ENCODE measurements around the gene ASRGL1. TPM values are rescaled to one million over a fixed set of nuclear protein-coding genes. Genes with fewer than 3 reads are reported as not detected.
"Not testable (repeated sequence)": the region's sequence is repeated elsewhere in the genome, so short reads cannot be mapped to it uniquely, and the experiment has no call there.

ASRGL1 gene
- total and polyA plus RNA-seq, 10 donors = 2.9 to 23.4 (median 5.1) TPM

- intact Hi-C loops (cut with DNase I; ENCODE audit: low total_unique reads) = no loop called here
- WGBS, 5 donors = 24 to 47% (median 43%) methylated on average over 18 of the region's 18 CpGs
- H3K27me3 ChIP-seq (replicated peaks in 1 of 7) = peaks cover 0 to 8% (median 0%) of the 10 kb centered on the region in 7 donors
- H3K36me3 ChIP-seq = no peaks in the 10 kb centered on the region
- H3K4me1 ChIP-seq = peaks cover 0 to 8% (median 0%) of the 10 kb centered on the region in 6 donors
- no peak overlapping the region for H3K4me3 ChIP-seq
- H3K9me3 ChIP-seq = no peaks in the 10 kb centered on the region
- TF ChIP-seq POLR2AphosphoS5 (IDR thresholded peaks at IDR 0.05) (peak in 1 of 3 donors; percentile 15), POLR2A (IDR thresholded peaks at IDR 0.05) (no peak), CTCF (IDR thresholded peaks at IDR 0.05 in 8 of 11, conservative IDR thresholded peaks at IDR 0.05 in 3 of 11) (peak; percentile 28 to 83 (median 57))
- no peak overlapping the region for H3K27ac ChIP-seq
- DNase-seq = peak; percentile 78
These were observed 12.3 kb upstream of the ASRGL1 start for GRCh38 chr11:62324731-62325556.

- H3K4me3 ChIP-seq; intact Hi-C loops (cut with DNase I; ENCODE audit: low total_unique reads); H3K9me3 ChIP-seq; H3K27ac ChIP-seq; H3K27me3 ChIP-seq (replicated peaks in 1 of 7); DNase-seq; H3K4me1 ChIP-seq; H3K36me3 ChIP-seq: not testable (repeated sequence)
- 70 to 89% (median 72%) methylated on average over 5 of the region's 5 CpGs for WGBS, 5 donors
These were observed 11.5 kb upstream of the ASRGL1 start for GRCh38 chr11:62325781-62326180.

GRCh38 chr11:62326719-62327118 is 10.5 kb upstream of the ASRGL1 start:
- DNase-seq = not testable (repeated sequence)

GRCh38 chr11:62327541-62327940 is 9.7 kb upstream of the ASRGL1 start:
- H3K4me3 ChIP-seq; intact Hi-C loops (cut with DNase I; ENCODE audit: low total_unique reads); H3K36me3 ChIP-seq; DNase-seq; H3K27ac ChIP-seq; H3K4me1 ChIP-seq; H3K9me3 ChIP-seq; H3K27me3 ChIP-seq (replicated peaks in 1 of 7): not testable (repeated sequence)
- 93 to 97% (median 93%) methylated on average over 14 of the region's 14 CpGs for WGBS, 5 donors

More at GRCh38 chr11:62326719-62327118, 10.5 kb upstream of the ASRGL1 start:
- H3K27me3 ChIP-seq (replicated peaks in 1 of 7); H3K9me3 ChIP-seq; H3K4me1 ChIP-seq; H3K36me3 ChIP-seq; H3K27ac ChIP-seq; H3K4me3 ChIP-seq; intact Hi-C loops (cut with DNase I; ENCODE audit: low total_unique reads): not testable (repeated sequence)
- WGBS, 5 donors = 32 to 45% (median 42%) methylated on average over 6 of the region's 6 CpGs

- H3K27ac ChIP-seq; H3K4me3 ChIP-seq; H3K9me3 ChIP-seq; intact Hi-C loops (cut with DNase I; ENCODE audit: low total_unique reads); DNase-seq; H3K4me1 ChIP-seq; H3K36me3 ChIP-seq: not testable (repeated sequence)
- WGBS, 5 donors = 68 to 85% (median 81%) methylated on average over 3 of the region's 3 CpGs
- H3K27me3 ChIP-seq (replicated peaks in 1 of 7) = peaks cover 0 to 17% (median 0%) of the 10 kb centered on the region in 7 donors
These were observed 6.0 kb upstream of the ASRGL1 start for GRCh38 chr11:62331264-62331663.

GRCh38 chr11:62333768-62334167 is 3.5 kb upstream of the ASRGL1 start:
- H3K4me3 ChIP-seq = no peak overlapping the region
- H3K4me1 ChIP-seq = peaks cover 0 to 28% (median 12%) of the 10 kb centered on the region in 6 donors
- H3K36me3 ChIP-seq = no peaks in the 10 kb centered on the region
- H3K27me3 ChIP-seq (replicated peaks in 1 of 7) = peaks cover 0 to 17% (median 0%) of the 10 kb centered on the region in 7 donors
- no peak for DNase-seq
- no peak for TF ChIP-seq POLR2A (IDR thresholded peaks at IDR 0.05)
- no peak for TF ChIP-seq POLR2AphosphoS5 (IDR thresholded peaks at IDR 0.05)
- TF ChIP-seq CTCF (IDR thresholded peaks at IDR 0.05 in 8 of 11, conservative IDR thresholded peaks at IDR 0.05 in 3 of 11) = no peak
- H3K9me3 ChIP-seq = no peaks in the 10 kb centered on the region
- 62 to 77% (median 73%) methylated on average over 5 of the region's 5 CpGs for whole genome bisulfite sequencing, 5 donors
- intact Hi-C loops (cut with DNase I; ENCODE audit: low total_unique reads) = no loop called here
- H3K27ac ChIP-seq = no peak overlapping the region

- H3K36me3 ChIP-seq; DNase-seq; H3K9me3 ChIP-seq; intact Hi-C loops (cut with DNase I; ENCODE audit: low total_unique reads): not testable (repeated sequence)
- H3K4me3 ChIP-seq = peak overlapping the region; percentile 55 to 86 (median 76)
- H3K27me3 ChIP-seq (replicated peaks in 1 of 7) = peaks cover 0 to 17% (median 0%) of the 10 kb centered on the region in 7 donors
- peaks cover 0 to 45% (median 22%) of the 10 kb centered on the region in 6 donors for H3K4me1 ChIP-seq
- peak overlapping the region in 6 of 8 donors; percentile 20 to 62 (median 47) for H3K27ac ChIP-seq
- 58 to 75% (median 67%) methylated on average over 17 to 19 of the region's 19 CpGs for WGBS, 5 donors
These were observed 322 bp upstream of the ASRGL1 start for GRCh38 chr11:62336949-62337302.
